GM12878 (cell line): Measurements from ENCODE around the gene KRT80. TPM values are rescaled to one million over a fixed set of nuclear protein-coding genes. Genes with fewer than 3 reads are reported as not detected.

Source experiments
- ATAC-seq: fragments of 200-7000 bp; cut with Tn5 transposase; 3 replicates; pipeline ENCODE4 v1.9.1; 2020; ENCODE audit warnings: mild to moderate bottlenecking, moderate library complexity
- BruUV-seq: library from RNA; stranded (reverse); fragments of 400-500 nt; replicated peaks from 2 replicates; lab custom pipeline; 2021; lab: Mats Ljungman, UMichigan
- CTCF ChIA-PET: fragments of 300-600 bp; sonication (Branson Sonifier 250); formaldehyde crosslinking; extraction: SDS; loops from one replicate; lab custom pipeline; 2021; ENCODE audit warnings: inconsistent platforms; lab: Yijun Ruan, JAX
- POLR2A ChIA-PET: fragments of 350-600 bp; formaldehyde crosslinking; extraction: SDS; loops from one replicate; lab custom pipeline; 2021; ENCODE audit warnings: inconsistent platforms; lab: Charles Lee
- RAD21 ChIA-PET: fragments of 300-600 bp; sonication (Branson Sonifier 250); formaldehyde crosslinking; loops from one replicate; lab custom pipeline; 2023; ENCODE audit warnings: antibody characterized with exemption; ENCODE audit not compliant: unreplicated experiment; lab: Charles Lee
- SMC1A ChIA-PET: fragments of 300-600 bp; sonication (Branson Sonifier 250); formaldehyde crosslinking; loops from one replicate; lab custom pipeline; 2023; ENCODE audit not compliant: unreplicated experiment, uncharacterized antibody; lab: Charles Lee
- DNase-seq: peaks from one replicate; pipeline ENCODE4 v3.0.0-alpha.2; 2011; ENCODE audit warnings: low read depth, low spot score
- FAIRE-seq: peaks from 3 replicates; lab custom pipeline; 2011; peaks lifted over from hg19 to GRCh38; lab: Jason Lieb, UNC
- H2AFZ ChIP-seq: 2 replicates; pipeline ENCODE4 v1.6.0; 2011; ENCODE audit warnings: low read depth, low read length, control low read depth; ENCODE audit not compliant: control insufficient read depth
- H3K27ac ChIP-seq: 2 replicates; pipeline ENCODE4 v1.5.1; 2011; ENCODE audit warnings: control low read depth; ENCODE audit not compliant: control insufficient read depth, insufficient read depth
- H3K27me3 ChIP-seq, 2 experiments: replicated peaks in 1 of 2; 2 replicates each; pipeline versions ENCODE4 v1.6.0 to v1.6.1; 2011; ENCODE audit warnings: low read length in 1 of 2; ENCODE audit not compliant: control insufficient read depth in 2 of 2, insufficient read depth in 2 of 2
- H3K36me3 ChIP-seq, 2 experiments: 2 replicates each; pipeline ENCODE4 v1.5.1; 2011; ENCODE audit warnings: low read length in 1 of 2; ENCODE audit not compliant: control insufficient read depth in 2 of 2, insufficient read depth in 2 of 2
- H3K4me1 ChIP-seq: 2 replicates; pipeline ENCODE4 v1.6.1; 2011; ENCODE audit warnings: mild to moderate bottlenecking, low read length, moderate library complexity, mixed read lengths; ENCODE audit not compliant: control insufficient read depth, insufficient read depth
- H3K4me2 ChIP-seq: 2 replicates; pipeline ENCODE4 v1.6.0; 2011; ENCODE audit warnings: control low read depth; ENCODE audit not compliant: control insufficient read depth, insufficient read depth
- H3K4me3 ChIP-seq: fragments of 200-600 bp; sonication (generic); 2 replicates; pipeline ENCODE4 v1.5.1; 2016
- H3K79me2 ChIP-seq: 2 replicates; pipeline ENCODE4 v1.6.0; 2011; ENCODE audit warnings: low read length; ENCODE audit not compliant: control insufficient read depth, insufficient read depth
- H3K9ac ChIP-seq: 2 replicates; pipeline ENCODE4 v1.8.0; 2011; ENCODE audit warnings: low read length, control low read depth, mixed read lengths; ENCODE audit not compliant: control insufficient read depth, insufficient read depth
- H3K9me3 ChIP-seq: replicated peaks from 3 replicates; pipeline ENCODE4 v1.5.1; 2011; ENCODE audit warnings: mild to moderate bottlenecking, low read length; ENCODE audit not compliant: control insufficient read depth, insufficient read depth
- H4K20me1 ChIP-seq: 2 replicates; pipeline ENCODE4 v1.6.0; 2011; ENCODE audit not compliant: control insufficient read depth, insufficient read depth
- BACH1 ChIP-seq: fragments of 450-650 bp; IDR thresholded peaks from 2 replicates; pipeline ENCODE4 v1.6.1; 2017; ENCODE audit warnings: mild to moderate bottlenecking, borderline replicate concordance
- CBFB ChIP-seq: IDR thresholded peaks from 2 replicates; pipeline ENCODE4 v1.6.1; 2016; ENCODE audit warnings: antibody characterized with exemption, low read depth
- CREB1 ChIP-seq: IDR thresholded peaks from 2 replicates; pipeline ENCODE4 v1.6.1; 2012; ENCODE audit warnings: low read depth, mild to moderate bottlenecking, inconsistent platforms
- CTCF ChIP-seq, 3 experiments: IDR thresholded peaks in 2 of 3; conservative IDR thresholded peaks in 1 of 3; 2 replicates each; pipeline ENCODE4 v1.5.1; 2011; ENCODE audit warnings: low read depth in 3 of 3, low read length in 3 of 3, mild to moderate bottlenecking in 3 of 3, control low read depth in 2 of 3, moderate library complexity in 2 of 3, inconsistent platforms in 1 of 3, mixed read lengths in 1 of 3; ENCODE audit not compliant: control insufficient read depth in 2 of 3, insufficient read depth in 1 of 3; ENCODE audit errors: extremely low read depth in 1 of 3
- EP300 ChIP-seq, 2 experiments: fragments of 150-350 bp in 1 of 2; IDR thresholded peaks; 2 replicates each; pipeline ENCODE4 v1.6.1; 2011 to 2012; ENCODE audit warnings: low read depth in 2 of 2, low read length in 2 of 2, borderline replicate concordance in 1 of 2, improper control_type of control experiment in 1 of 2, inconsistent platforms in 1 of 2; ENCODE audit not compliant: control insufficient read depth in 1 of 2
- FOS ChIP-seq: IDR thresholded peaks from 3 replicates; pipeline ENCODE4 v1.6.1; 2011; ENCODE audit warnings: borderline replicate concordance; ENCODE audit not compliant: insufficient read length; ENCODE audit errors: extremely low read depth
- FOXM1 ChIP-seq: IDR thresholded peaks from 2 replicates; pipeline ENCODE4 v1.6.1; 2012; ENCODE audit warnings: low read depth, mild to moderate bottlenecking, inconsistent platforms, low read length, moderate library complexity
- HDGF ChIP-seq: fragments of 450-650 bp; IDR thresholded peaks from 2 replicates; pipeline ENCODE4 v1.6.1; 2016; ENCODE audit warnings: antibody characterized with exemption
- LARP7 ChIP-seq: fragments of 450-650 bp; IDR thresholded peaks from 2 replicates; pipeline ENCODE4 v1.6.1; 2017; ENCODE audit warnings: mild to moderate bottlenecking
- NR2C2 ChIP-seq: IDR thresholded peaks from 2 replicates; pipeline ENCODE4 v1.6.1; 2011; ENCODE audit warnings: borderline replicate concordance, low read depth; ENCODE audit not compliant: control insufficient read depth, insufficient read length
- RAD21 ChIP-seq: IDR thresholded peaks from 2 replicates; pipeline ENCODE4 v1.6.1; 2011; ENCODE audit warnings: mild to moderate bottlenecking, low read depth, low read length, moderate library complexity; ENCODE audit not compliant: insufficient read depth
- STAT1 ChIP-seq: fragments of 450-650 bp; conservative IDR thresholded peaks from 2 replicates; pipeline ENCODE4 v1.6.1; 2014; ENCODE audit warnings: antibody characterized with exemption, mild to moderate bottlenecking
- ZBTB33 ChIP-seq: fragments of 450-650 bp; IDR thresholded peaks from 2 replicates; pipeline ENCODE4 v1.6.1; 2017; ENCODE audit warnings: mild to moderate bottlenecking
- ZNF274 ChIP-seq: IDR thresholded peaks from one replicate; pipeline ENCODE4 v1.8.0; 2011; ENCODE audit not compliant: insufficient read length, insufficient read depth
- ZNF687 ChIP-seq: fragments of 450-650 bp; IDR thresholded peaks from 2 replicates; pipeline ENCODE4 v1.6.1; 2017; ENCODE audit warnings: mild to moderate bottlenecking, moderate library complexity
- WGBS: methylation state at CpG from one replicate; pipeline ENCODE4 v1.1.6; 2016; ENCODE audit warnings: low lambda C conversion rate; ENCODE audit not compliant: insufficient replicate concordance, insufficient coverage; ENCODE audit errors: missing lambda C conversion rate; 5-methylcytosine and 5-hydroxymethylcytosine counted together
- in situ Hi-C: fragments of 300-500 bp; cut with MboI; formaldehyde crosslinking; loops from 9 replicates; pipeline ENCODE4 v1.14.3; 2018; ENCODE audit warnings: mixed read lengths
- intact Hi-C: fragments of 100-400 bp; cut with micrococcal nuclease; formaldehyde crosslinking; loops from one replicate; pipeline ENCODE4 v1.14.2; 2022; ENCODE audit not compliant: unreplicated experiment
- polyA plus RNA-seq, 11 experiments: library from polyadenylated mRNA; depleted of rRNA in 4 of 11; unstranded in 6 of 11; stranded (reverse) in 5 of 11; fragments of >200 nt; fragmentation: Nextera tagmentation in 4 of 11; fragmentation: Illumina TruSeq in 1 of 11; extraction: Ambion mirVana in 4 of 11; extraction: Trizol in 1 of 11; gene quantifications; 1 replicate in 1 of 11; 2 replicates in 10 of 11; pipeline versions ENCODE4 v1.2.1 to v1.2.3, GENCODE V29; 2011 to 2016; ENCODE audit warnings: inconsistent platforms in 2 of 11, missing spikeins in 2 of 11, low read depth in 1 of 11
- total RNA-seq, 4 experiments: library from RNA; depleted of rRNA in 3 of 4; stranded (reverse); fragments of >200 nt in 3 of 4; fragmentation: Illumina TruSeq in 1 of 4; extraction: Trizol in 1 of 4; gene quantifications; 2 replicates each; pipeline versions ENCODE4 v1.2.1 to v1.2.3, GENCODE V29; 2013 to 2021

KRT80 gene
- total and polyA plus RNA-seq, 10 of the 15 experiments (the other 5 are each of a cell fraction or from before 2014, with no cell fraction given) = 0.01 TPM; not detected in 9

- no peaks in the 10 kb centered on the region for H3K36me3 ChIP-seq
- H2AFZ ChIP-seq = no peak overlapping the region
- ChIA-PET RAD21 (no interaction called here), CTCF (no interaction called here), POLR2A (no interaction called here), SMC1A (no interaction called here)
- H3K4me1 ChIP-seq = no peaks in the 10 kb centered on the region
- H3K79me2 ChIP-seq = no peaks in the 10 kb centered on the region
- H3K9me3 ChIP-seq = no peaks in the 10 kb centered on the region
- H3K27me3 ChIP-seq = no peaks in the 10 kb centered on the region; a peak in 2 of 4 replicates
- DNase-seq = no peak
- no peaks in the 10 kb centered on the region for H4K20me1 ChIP-seq
- peak; percentile 75 for ATAC-seq
- no TSS peak for BruUV-seq
- H3K4me2 ChIP-seq = peak overlapping the region; percentile 48; the same call in 1 of the 2 replicates
- no peak for FAIRE-seq
- intact Hi-C loops (no loop called here), in situ Hi-C loops (loop anchor here (10.0 kb wide), 1 partner anchor 173 kb away; the partner anchor contains the start of gene KRT83)
- no peak overlapping the region for H3K9ac ChIP-seq
- 13% methylated on average over 32 of the region's 63 CpGs for WGBS
- H3K27ac ChIP-seq = no peak overlapping the region
- H3K4me3 ChIP-seq = no peak overlapping the region
- TF ChIP-seq FOS (no peak), CTCF (IDR thresholded peaks at IDR 0.05 in 2 of 3, conservative IDR thresholded peaks at IDR 0.05 in 1 of 3; ENCODE audit: control insufficient read depth in 2 of 3, extremely low read depth in 1 of 3, insufficient read depth in 1 of 3, low read depth in 3 of 3, low read length in 3 of 3) (peak; percentile 48 to 63 (median 53); a peak in 5 of 6 replicates), RAD21 (peak; percentile 43), EP300 (IDR thresholded peaks at IDR 0.05; ENCODE audit: borderline replicate concordance in 1 of 2, control insufficient read depth in 1 of 2, low read depth in 2 of 2, low read length in 2 of 2) (no peak), HDGF (no peak), ZBTB33 (peak; percentile 93), LARP7 (0 out of 2 replicates have a peak, but pooled peaks have one; percentile 20), CREB1 (no peak), CBFB (no peak), STAT1 (no peak), ZNF274 (no peak), FOXM1 (no peak), ZNF687 (no peak), NR2C2 (no peak), BACH1 (no peak)
Observed at GRCh38 chr12:52151837-52152783, 39.7 kb downstream of the KRT80 start.
